Measurements from ENCODE around the gene TPX2.

GRCh38 chr20:31710423-31711108, 28.5 kb upstream of the TPX2 start:
- TF ChIP-seq POLR2A (IDR thresholded peaks at IDR 0.05) = no peak
- TF ChIP-seq, protein P1, sequence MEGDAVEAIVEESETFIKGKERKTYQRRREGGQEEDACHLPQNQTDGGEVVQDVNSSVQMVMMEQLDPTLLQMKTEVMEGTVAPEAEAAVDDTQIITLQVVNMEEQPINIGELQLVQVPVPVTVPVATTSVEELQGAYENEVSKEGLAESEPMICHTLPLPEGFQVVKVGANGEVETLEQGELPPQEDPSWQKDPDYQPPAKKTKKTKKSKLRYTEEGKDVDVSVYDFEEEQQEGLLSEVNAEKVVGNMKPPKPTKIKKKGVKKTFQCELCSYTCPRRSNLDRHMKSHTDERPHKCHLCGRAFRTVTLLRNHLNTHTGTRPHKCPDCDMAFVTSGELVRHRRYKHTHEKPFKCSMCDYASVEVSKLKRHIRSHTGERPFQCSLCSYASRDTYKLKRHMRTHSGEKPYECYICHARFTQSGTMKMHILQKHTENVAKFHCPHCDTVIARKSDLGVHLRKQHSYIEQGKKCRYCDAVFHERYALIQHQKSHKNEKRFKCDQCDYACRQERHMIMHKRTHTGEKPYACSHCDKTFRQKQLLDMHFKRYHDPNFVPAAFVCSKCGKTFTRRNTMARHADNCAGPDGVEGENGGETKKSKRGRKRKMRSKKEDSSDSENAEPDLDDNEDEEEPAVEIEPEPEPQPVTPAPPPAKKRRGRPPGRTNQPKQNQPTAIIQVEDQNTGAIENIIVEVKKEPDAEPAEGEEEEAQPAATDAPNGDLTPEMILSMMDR (IDR thresholded peaks at IDR 0.05) = no peak
